ENCODE data around the gene ATP6V0E1. TPM values are rescaled to one million over a fixed set of nuclear protein-coding genes. Genes with fewer than 3 reads are reported as not detected.

The ATP6V0E1 gene
- total RNA-seq, 4 donors from 2014 or later, result 46.2 to 175 (median 110) TPM

DNA sequence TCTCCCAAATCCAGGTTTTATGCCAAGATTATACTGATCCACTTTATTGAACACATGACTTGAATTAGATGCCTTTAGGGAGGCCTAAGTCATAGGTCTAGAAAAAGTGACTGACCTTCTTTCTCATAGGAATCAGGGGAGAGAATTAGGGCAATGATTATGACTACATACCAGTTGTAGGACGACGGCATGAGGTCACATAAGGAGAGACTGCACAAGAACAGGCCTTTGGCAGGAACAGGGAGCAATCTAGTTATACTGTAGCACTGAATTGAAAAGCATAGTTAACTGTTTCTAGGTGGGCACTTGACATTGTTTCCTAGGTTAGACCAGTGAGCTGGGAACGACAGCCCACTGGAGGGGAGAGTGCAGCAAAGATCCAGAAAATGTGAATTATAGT, 95.3 kb downstream of the ATP6V0E1 start:
- Histone ChIP-seq H3K4me1 (no peaks in the 10 kb centered on the region), H3K9me3 (no peaks in the 10 kb centered on the region), H3K36me3 (peaks cover 0 to 16% (median 0%) of the 10 kb centered on the region in 3 donors), H3K4me3 (no peak overlapping the region), H3K27ac (no peak overlapping the region), H3K27me3 (no peaks in the 10 kb centered on the region)
- TF ChIP-seq, protein P1, sequence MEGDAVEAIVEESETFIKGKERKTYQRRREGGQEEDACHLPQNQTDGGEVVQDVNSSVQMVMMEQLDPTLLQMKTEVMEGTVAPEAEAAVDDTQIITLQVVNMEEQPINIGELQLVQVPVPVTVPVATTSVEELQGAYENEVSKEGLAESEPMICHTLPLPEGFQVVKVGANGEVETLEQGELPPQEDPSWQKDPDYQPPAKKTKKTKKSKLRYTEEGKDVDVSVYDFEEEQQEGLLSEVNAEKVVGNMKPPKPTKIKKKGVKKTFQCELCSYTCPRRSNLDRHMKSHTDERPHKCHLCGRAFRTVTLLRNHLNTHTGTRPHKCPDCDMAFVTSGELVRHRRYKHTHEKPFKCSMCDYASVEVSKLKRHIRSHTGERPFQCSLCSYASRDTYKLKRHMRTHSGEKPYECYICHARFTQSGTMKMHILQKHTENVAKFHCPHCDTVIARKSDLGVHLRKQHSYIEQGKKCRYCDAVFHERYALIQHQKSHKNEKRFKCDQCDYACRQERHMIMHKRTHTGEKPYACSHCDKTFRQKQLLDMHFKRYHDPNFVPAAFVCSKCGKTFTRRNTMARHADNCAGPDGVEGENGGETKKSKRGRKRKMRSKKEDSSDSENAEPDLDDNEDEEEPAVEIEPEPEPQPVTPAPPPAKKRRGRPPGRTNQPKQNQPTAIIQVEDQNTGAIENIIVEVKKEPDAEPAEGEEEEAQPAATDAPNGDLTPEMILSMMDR (IDR thresholded peaks at IDR 0.05), result no peak
- TF ChIP-seq POLR2A (IDR thresholded peaks at IDR 0.05), result no peak
- no peak for DNase-seq

Small RNAs within 50 kb of the gene (small RNA-seq; reads per million reads assigned to genes)
- gene RF00019, result 0 reads per million in 2 donors
- gene SNORA74B, result 11.5 to 21.5 reads per million in 2 donors

Other genes starting within 250 kb of the ATP6V0E1 start
- 100 to 1,000 TPM; 155 to 427 (median 285) TPM for gene DUSP1, start 212.6 kb upstream of the ATP6V0E1 start, total RNA-seq
- gene ERGIC1, start 149.5 kb upstream of the ATP6V0E1 start, total RNA-seq, result 100 to 1,000 TPM; 113 to 180 (median 143) TPM
- gene RPL26L1, start 24.3 kb upstream of the ATP6V0E1 start, total RNA-seq, result 10 to 100 TPM in 3 of 4 donors, 1 to 10 TPM in 1; 9.9 to 21.4 (median 15.3) TPM
- gene CREBRF, start 72.6 kb downstream of the ATP6V0E1 start, total RNA-seq, result 10 to 100 TPM; 27.8 to 75.9 (median 34.1) TPM
- gene BNIP1, start 160.8 kb downstream of the ATP6V0E1 start, total RNA-seq, result 10 to 100 TPM in 2 of 4 donors, 1 to 10 TPM in 2; 5.8 to 13.8 (median 8.8) TPM

Measured in Peyer's patch (tissue), 4 donors.